A549 (cell line): ENCODE measurements around the gene SOX6.

Source experiments
- CTCF ChIP-seq: fragments of >200 bp; sonication (Bioruptor Twin); formaldehyde crosslinking; IDR thresholded peaks from 3 replicates; pipeline ENCODE4 v1.5.1; 2016
- HMGXB4 ChIP-seq: fragments of 250-450 bp; sonication (Bioruptor Pico); IDR thresholded peaks from 2 replicates; pipeline ENCODE4 v1.5.0; 2021; ENCODE audit warnings: mild to moderate bottlenecking, moderate library complexity, borderline replicate concordance
- USF2 ChIP-seq: fragments of 450-650 bp; IDR thresholded peaks from 2 replicates; pipeline ENCODE4 v1.6.1; 2014; ENCODE audit warnings: antibody characterized with exemption

GRCh38 chr11:16186680-16187079 is 169.7 kb downstream of the SOX6 start:
- no peak for TF ChIP-seq CTCF
- TF ChIP-seq HMGXB4 (CRISPR knock-in tag): no peak
- TF ChIP-seq USF2: no peak
